HCT116 (cell line): ENCODE measurements around the gene GNS.

Experiments
- CTCF ChIP-seq, 3 experiments: fragments of 200-600 bp in 1 of 3; sonication (generic) in 1 of 3; IDR thresholded peaks in 2 of 3; conservative IDR thresholded peaks in 1 of 3; 2 replicates each; pipeline ENCODE4 v1.5.1; 2012 to 2017; ENCODE audit warnings: low read depth in 2 of 3, low read length in 2 of 3, antibody characterized with exemption in 1 of 3, borderline replicate concordance in 1 of 3, control low read depth in 1 of 3, mild to moderate bottlenecking in 1 of 3, mixed read lengths in 1 of 3, mixed run types in 1 of 3, moderate library complexity in 1 of 3; ENCODE audit not compliant: insufficient read depth in 1 of 3
- ELF1 ChIP-seq: IDR thresholded peaks from 2 replicates; pipeline ENCODE4 v1.6.1; 2012; ENCODE audit warnings: low read depth, borderline replicate concordance
- SP1 ChIP-seq: IDR thresholded peaks from 2 replicates; pipeline ENCODE4 v1.6.1; 2012; ENCODE audit warnings: low read depth
- YY1 ChIP-seq: IDR thresholded peaks from 2 replicates; pipeline ENCODE4 v1.6.1; 2011; ENCODE audit warnings: low read length, low read depth, moderate library complexity, mild to moderate bottlenecking; ENCODE audit not compliant: insufficient replicate concordance; ENCODE audit errors: extremely low read depth

- TF ChIP-seq ELF1 (no peak), SP1 (no peak), CTCF (IDR thresholded peaks at IDR 0.05 in 2 of 3, conservative IDR thresholded peaks at IDR 0.05 in 1 of 3; ENCODE audit: borderline replicate concordance in 1 of 3, insufficient read depth in 1 of 3, low read depth in 2 of 3, low read length in 2 of 3) (no peak), YY1 (no peak)
These were observed 35.1 kb upstream of the GNS start for GRCh38 chr12:64794305-64794704.
